Neural cell (in vitro differentiated cells): ENCODE results near the gene ZNF668. TPM values are rescaled to one million over a fixed set of nuclear protein-coding genes. Genes with fewer than 3 reads are reported as not detected.

Experiments
- H2AFZ ChIP-seq: fragments of 200-600, 300-800 bp; sonication (generic), shearing (Covaris generic); 2 replicates; pipeline ENCODE4 v1.6.0; 2014; ENCODE audit warnings: low read depth, mild to moderate bottlenecking, antibody characterized with exemption, low read length, moderate library complexity
- H3F3A ChIP-seq: fragments of 200-600 bp; shearing (Covaris generic); 2 replicates; pipeline ENCODE4 v1.6.1; 2016; ENCODE audit warnings: mild to moderate bottlenecking, moderate library complexity, mixed read lengths, antibody characterized with exemption, low read length; ENCODE audit not compliant: insufficient read depth, poor library complexity, severe bottlenecking
- H3K27ac ChIP-seq: fragments of 200-600, 300-800 bp; sonication (generic), shearing (Covaris generic); 2 replicates; pipeline ENCODE4 v1.5.1; 2014; ENCODE audit warnings: mild to moderate bottlenecking, low read length, moderate library complexity
- H3K27me3 ChIP-seq: fragments of 300-800, 200-600 bp; sonication (generic), shearing (Covaris generic); 2 replicates; pipeline ENCODE4 v1.6.0; 2014; ENCODE audit warnings: mild to moderate bottlenecking, low read depth, low read length, moderate library complexity; ENCODE audit not compliant: insufficient read depth
- H3K36me3 ChIP-seq: fragments of 300-800, 200-600 bp; sonication (generic), shearing (Covaris generic); 2 replicates; pipeline ENCODE4 v1.5.1; 2014; ENCODE audit warnings: mild to moderate bottlenecking, antibody characterized with exemption, low read length, moderate library complexity; ENCODE audit not compliant: insufficient read depth
- H3K4me2 ChIP-seq: fragments of 300-800, 200-600 bp; sonication (generic), shearing (Covaris generic); 2 replicates; pipeline ENCODE4 v1.6.0; 2014; ENCODE audit warnings: mild to moderate bottlenecking, low read length
- H3K4me3 ChIP-seq: fragments of 300-800, 200-600 bp; sonication (generic), shearing (Covaris generic); 2 replicates; pipeline ENCODE4 v1.5.1; 2014; ENCODE audit warnings: mild to moderate bottlenecking, low read length, moderate library complexity
- H3K79me2 ChIP-seq: fragments of 200-600 bp; shearing (Covaris generic); replicated peaks from 2 replicates; pipeline ENCODE4 v1.6.0; 2014; ENCODE audit warnings: mild to moderate bottlenecking, low read length, moderate library complexity; ENCODE audit not compliant: insufficient read depth
- H3K9ac ChIP-seq: fragments of 300-800, 200-600 bp; sonication (generic), shearing (Covaris generic); 2 replicates; pipeline ENCODE4 v1.6.1; 2016; ENCODE audit warnings: mild to moderate bottlenecking, low read length, mixed read lengths
- H3K9me2 ChIP-seq: fragments of 200-600 bp; shearing (Covaris generic); 2 replicates; pipeline ENCODE4 v1.6.1; 2016; ENCODE audit warnings: mild to moderate bottlenecking, low read length, mixed read lengths; ENCODE audit not compliant: insufficient read depth
- H3K9me3 ChIP-seq: fragments of 200-600, 300-800 bp; sonication (generic), shearing (Covaris generic); 2 replicates; pipeline ENCODE4 v1.6.1; 2016; ENCODE audit warnings: mild to moderate bottlenecking, mixed run types, low read length, moderate library complexity, mixed read lengths
- H4K20me1 ChIP-seq: fragments of 200-600 bp; shearing (Covaris generic); 2 replicates; pipeline ENCODE4 v1.6.1; 2016; ENCODE audit warnings: mild to moderate bottlenecking, mixed run types; ENCODE audit not compliant: insufficient read depth
- EP300 ChIP-seq: fragments of 450-650 bp; conservative IDR thresholded peaks from 2 replicates; pipeline ENCODE4 v1.6.1; 2014; ENCODE audit warnings: antibody characterized with exemption, mild to moderate bottlenecking, moderate library complexity; ENCODE audit not compliant: poor library complexity, severe bottlenecking
- EZH2 ChIP-seq: fragments of 200-600, 300-800 bp; shearing (Covaris generic), sonication (generic); IDR thresholded peaks from 2 replicates; pipeline ENCODE4 v1.6.1; 2014; ENCODE audit warnings: antibody characterized with exemption, low read length, borderline replicate concordance, mild to moderate bottlenecking; ENCODE audit not compliant: insufficient read depth, poor library complexity, severe bottlenecking
- MXI1 ChIP-seq: fragments of 450-650 bp; conservative IDR thresholded peaks from 2 replicates; pipeline ENCODE4 v1.6.1; 2014; ENCODE audit warnings: antibody characterized with exemption, mild to moderate bottlenecking; ENCODE audit not compliant: poor library complexity, severe bottlenecking
- POLR2AphosphoS5 ChIP-seq: IDR thresholded peaks from 2 replicates; pipeline ENCODE4 v1.6.1; 2012
- RAD21 ChIP-seq: fragments of 450-650 bp; conservative IDR thresholded peaks from 2 replicates; pipeline ENCODE4 v1.6.1; 2014; ENCODE audit warnings: antibody characterized with exemption, mild to moderate bottlenecking, moderate library complexity
- SMC3 ChIP-seq: fragments of 450-650 bp; conservative IDR thresholded peaks from 2 replicates; pipeline ENCODE4 v1.6.1; 2014; ENCODE audit warnings: antibody characterized with exemption, mild to moderate bottlenecking, moderate library complexity; ENCODE audit not compliant: poor library complexity
- TAF1 ChIP-seq: IDR thresholded peaks from 2 replicates; pipeline ENCODE4 v1.6.1; 2012; ENCODE audit warnings: low read depth
- polyA plus RNA-seq: library from polyadenylated mRNA; depleted of rRNA; stranded (reverse); fragments of >200 nt; gene quantifications from 2 replicates; pipeline ENCODE4 v1.2.3, GENCODE V29; 2014
- TF ChIP-seq, protein P1 (sequence below): IDR thresholded peaks from 2 replicates; pipeline ENCODE4 v1.6.1; 2012; ENCODE audit warnings: borderline replicate concordance
- TF ChIP-seq, protein P2 (sequence below): fragments of 450-650 bp; IDR thresholded peaks from 2 replicates; pipeline ENCODE4 v1.5.1; 2014; ENCODE audit warnings: antibody characterized with exemption, mild to moderate bottlenecking, moderate library complexity; ENCODE audit not compliant: poor library complexity, severe bottlenecking

Gene ZNF668
- polyA plus RNA-seq, 1 donor from 2014 or later = 17.8 TPM

DNA sequence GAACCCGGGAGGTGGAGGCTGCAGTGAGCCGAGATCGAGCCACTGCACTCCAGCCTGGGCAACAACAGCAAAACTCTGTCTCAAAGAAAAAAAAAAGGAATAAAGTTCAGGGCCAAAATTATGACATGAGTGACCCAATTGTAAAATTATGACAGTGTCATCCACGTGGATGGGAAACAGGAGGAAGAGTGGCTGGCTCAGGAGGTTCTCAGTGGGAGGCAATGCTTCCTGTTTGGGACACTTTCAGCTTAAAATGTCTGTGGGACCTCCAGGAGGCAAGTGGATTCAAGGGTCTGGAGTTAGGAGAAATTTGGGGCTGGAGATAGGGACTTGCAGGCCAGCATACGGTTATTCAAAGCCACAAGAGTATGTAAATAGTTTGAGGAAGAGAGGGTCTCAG is 48.7 kb downstream of the ZNF668 start:
- TF ChIP-seq POLR2AphosphoS5 = no peak
- no peak for TF ChIP-seq TAF1
- TF ChIP-seq, protein P1, sequence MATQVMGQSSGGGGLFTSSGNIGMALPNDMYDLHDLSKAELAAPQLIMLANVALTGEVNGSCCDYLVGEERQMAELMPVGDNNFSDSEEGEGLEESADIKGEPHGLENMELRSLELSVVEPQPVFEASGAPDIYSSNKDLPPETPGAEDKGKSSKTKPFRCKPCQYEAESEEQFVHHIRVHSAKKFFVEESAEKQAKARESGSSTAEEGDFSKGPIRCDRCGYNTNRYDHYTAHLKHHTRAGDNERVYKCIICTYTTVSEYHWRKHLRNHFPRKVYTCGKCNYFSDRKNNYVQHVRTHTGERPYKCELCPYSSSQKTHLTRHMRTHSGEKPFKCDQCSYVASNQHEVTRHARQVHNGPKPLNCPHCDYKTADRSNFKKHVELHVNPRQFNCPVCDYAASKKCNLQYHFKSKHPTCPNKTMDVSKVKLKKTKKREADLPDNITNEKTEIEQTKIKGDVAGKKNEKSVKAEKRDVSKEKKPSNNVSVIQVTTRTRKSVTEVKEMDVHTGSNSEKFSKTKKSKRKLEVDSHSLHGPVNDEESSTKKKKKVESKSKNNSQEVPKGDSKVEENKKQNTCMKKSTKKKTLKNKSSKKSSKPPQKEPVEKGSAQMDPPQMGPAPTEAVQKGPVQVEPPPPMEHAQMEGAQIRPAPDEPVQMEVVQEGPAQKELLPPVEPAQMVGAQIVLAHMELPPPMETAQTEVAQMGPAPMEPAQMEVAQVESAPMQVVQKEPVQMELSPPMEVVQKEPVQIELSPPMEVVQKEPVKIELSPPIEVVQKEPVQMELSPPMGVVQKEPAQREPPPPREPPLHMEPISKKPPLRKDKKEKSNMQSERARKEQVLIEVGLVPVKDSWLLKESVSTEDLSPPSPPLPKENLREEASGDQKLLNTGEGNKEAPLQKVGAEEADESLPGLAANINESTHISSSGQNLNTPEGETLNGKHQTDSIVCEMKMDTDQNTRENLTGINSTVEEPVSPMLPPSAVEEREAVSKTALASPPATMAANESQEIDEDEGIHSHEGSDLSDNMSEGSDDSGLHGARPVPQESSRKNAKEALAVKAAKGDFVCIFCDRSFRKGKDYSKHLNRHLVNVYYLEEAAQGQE = no peak
- TF ChIP-seq SMC3 = no peak
- TF ChIP-seq, protein P2, sequence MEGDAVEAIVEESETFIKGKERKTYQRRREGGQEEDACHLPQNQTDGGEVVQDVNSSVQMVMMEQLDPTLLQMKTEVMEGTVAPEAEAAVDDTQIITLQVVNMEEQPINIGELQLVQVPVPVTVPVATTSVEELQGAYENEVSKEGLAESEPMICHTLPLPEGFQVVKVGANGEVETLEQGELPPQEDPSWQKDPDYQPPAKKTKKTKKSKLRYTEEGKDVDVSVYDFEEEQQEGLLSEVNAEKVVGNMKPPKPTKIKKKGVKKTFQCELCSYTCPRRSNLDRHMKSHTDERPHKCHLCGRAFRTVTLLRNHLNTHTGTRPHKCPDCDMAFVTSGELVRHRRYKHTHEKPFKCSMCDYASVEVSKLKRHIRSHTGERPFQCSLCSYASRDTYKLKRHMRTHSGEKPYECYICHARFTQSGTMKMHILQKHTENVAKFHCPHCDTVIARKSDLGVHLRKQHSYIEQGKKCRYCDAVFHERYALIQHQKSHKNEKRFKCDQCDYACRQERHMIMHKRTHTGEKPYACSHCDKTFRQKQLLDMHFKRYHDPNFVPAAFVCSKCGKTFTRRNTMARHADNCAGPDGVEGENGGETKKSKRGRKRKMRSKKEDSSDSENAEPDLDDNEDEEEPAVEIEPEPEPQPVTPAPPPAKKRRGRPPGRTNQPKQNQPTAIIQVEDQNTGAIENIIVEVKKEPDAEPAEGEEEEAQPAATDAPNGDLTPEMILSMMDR = no peak
- TF ChIP-seq MXI1 = no peak
- TF ChIP-seq RAD21 = no peak
- TF ChIP-seq EP300 = no peak
- TF ChIP-seq EZH2 = no peak

DNA sequence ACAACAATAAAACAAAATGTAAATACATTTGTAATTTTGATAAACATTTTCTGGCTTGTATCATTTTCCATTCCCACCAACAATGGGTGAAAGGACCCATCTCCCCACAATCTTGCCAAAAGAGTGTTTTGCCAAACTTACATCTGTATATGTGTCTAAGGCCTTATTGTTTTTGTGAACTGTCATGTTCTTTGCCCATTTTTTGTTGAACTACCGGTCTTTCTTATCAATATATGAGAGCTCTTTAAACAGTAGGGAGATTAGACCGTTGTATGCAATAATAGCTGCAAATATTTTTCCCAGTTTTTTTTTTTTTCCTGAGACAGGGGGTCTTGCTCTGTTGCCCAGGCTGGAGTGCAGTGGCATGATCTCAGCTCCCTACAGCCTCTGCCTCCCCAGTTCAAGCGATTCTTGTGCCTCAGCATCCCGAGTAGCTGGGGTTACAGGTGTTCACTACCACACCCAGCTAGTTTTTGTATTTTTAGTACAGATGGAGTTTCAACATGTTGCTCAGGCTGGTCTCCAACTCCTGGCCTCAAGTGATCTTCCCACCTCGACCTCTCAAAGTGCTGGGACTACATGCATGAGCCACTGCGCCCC is 50.3 kb downstream of the ZNF668 start:
- Histone ChIP-seq H3K36me3 (no peaks in the 10 kb centered on the region), H3K4me3 (no peak overlapping the region), H3K9ac (no peak overlapping the region), H2AFZ (no peak overlapping the region), H4K20me1 (no peaks in the 10 kb centered on the region), H3K79me2 (no peaks in the 10 kb centered on the region), H3F3A (no peaks in the 10 kb centered on the region), H3K9me3 (no peaks in the 10 kb centered on the region), H3K27me3 (no peaks in the 10 kb centered on the region), H3K9me2 (no peaks in the 10 kb centered on the region), H3K4me2 (no peak overlapping the region), H3K27ac (no peak overlapping the region)
- no peak for TF ChIP-seq MXI1
- no peak for TF ChIP-seq EP300
- TF ChIP-seq POLR2AphosphoS5 = no peak
- no peak for TF ChIP-seq TAF1
- no peak for TF ChIP-seq RAD21
- no peak for TF ChIP-seq EZH2
- TF ChIP-seq, protein P1 = no peak
- no peak for TF ChIP-seq SMC3
- TF ChIP-seq, protein P2 = no peak

More for the DNA sequence above, 48.7 kb downstream of the ZNF668 start:
- H3K9me2 ChIP-seq = no peaks in the 10 kb centered on the region
- no peaks in the 10 kb centered on the region for H3K9me3 ChIP-seq
- no peaks in the 10 kb centered on the region for H4K20me1 ChIP-seq
- H3K9ac ChIP-seq = no peak overlapping the region
- H3K27me3 ChIP-seq = no peaks in the 10 kb centered on the region
- H2AFZ ChIP-seq = no peak overlapping the region
- no peaks in the 10 kb centered on the region for H3K36me3 ChIP-seq
- no peaks in the 10 kb centered on the region for H3F3A ChIP-seq
- H3K4me3 ChIP-seq = no peak overlapping the region
- no peak overlapping the region for H3K27ac ChIP-seq
- no peaks in the 10 kb centered on the region for H3K79me2 ChIP-seq
- no peak overlapping the region for H3K4me2 ChIP-seq
